ENCODE data around the gene PPM1F. TPM values are rescaled to one million over a fixed set of nuclear protein-coding genes. Genes with fewer than 3 reads are reported as not detected.

The PPM1F gene
- total RNA-seq, 1 experiment from 2014 or later, result 21.1 TPM

DNA sequence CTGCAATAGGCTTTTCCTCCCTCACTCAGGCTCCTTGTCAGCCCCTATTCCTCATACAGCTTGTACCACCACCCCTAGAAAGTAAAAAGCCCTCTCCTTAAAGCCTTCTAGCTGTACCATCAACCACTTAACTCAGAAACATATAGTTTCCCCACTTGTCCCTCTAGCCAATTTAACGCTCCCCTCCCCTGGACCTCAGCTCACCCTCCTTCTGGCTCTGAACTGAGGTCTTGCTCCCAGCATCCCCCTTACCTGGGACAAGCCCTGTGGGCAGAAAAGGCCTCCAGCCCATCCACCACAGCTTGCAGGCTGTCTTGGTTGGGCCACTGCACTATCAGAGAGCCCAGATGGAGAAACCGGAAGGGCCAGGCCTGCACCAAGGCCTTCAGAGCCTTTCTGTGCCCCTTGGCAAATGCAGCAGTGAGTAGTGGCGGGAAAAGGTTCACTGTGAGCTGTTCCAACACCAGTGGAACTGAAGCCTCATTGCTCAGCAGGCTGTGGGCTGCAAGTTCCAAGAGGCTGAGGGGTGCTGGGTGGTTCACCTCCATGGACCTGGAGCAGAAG is 42.3 kb upstream of the PPM1F start:
- no peak overlapping the region for H2BK20ac ChIP-seq (ENCODE audit: low read depth, low read length, poor library complexity, severe bottlenecking)
- Mint-ChIP-seq H3K4me1 (no peaks in the 10 kb centered on the region), H3K9me3 (no peaks in the 10 kb centered on the region), H3K27ac (no peak overlapping the region), H3K4me3 (no peak overlapping the region), H3K36me3 (ENCODE audit: insufficient read depth in 1 of 3, low read depth in 3 of 3) (no peaks in the 10 kb centered on the region), H3K27me3 (ENCODE audit: low read depth) (peaks cover 100% of the 10 kb centered on the region)
- H3K9me3 ChIP-seq (ENCODE audit: control insufficient read depth, low read depth, low read length), result no peaks in the 10 kb centered on the region
- no peak overlapping the region for H3K18ac ChIP-seq (ENCODE audit: insufficient read length, low read depth, low read length)
- no peak overlapping the region for H4K8ac ChIP-seq (replicated peaks; ENCODE audit: insufficient read length, low read depth, low read length)
- H3K23me2 ChIP-seq (ENCODE audit: insufficient read length, low read depth, low read length, poor library complexity, severe bottlenecking), result no peaks in the 10 kb centered on the region
- H2AK5ac ChIP-seq (ENCODE audit: insufficient read length, low read length), result no peak overlapping the region
- no peak overlapping the region for H3K4ac ChIP-seq (ENCODE audit: low read depth, low read length)
- H3K27me3 ChIP-seq (ENCODE audit: insufficient read depth, low read length), result peaks cover 28% of the 10 kb centered on the region; the same call in 1 of the 2 replicates
- H3K23ac ChIP-seq (ENCODE audit: insufficient read length, low read depth, low read length), result no peak overlapping the region
- H4K91ac ChIP-seq (ENCODE audit: insufficient read length, low read depth, low read length), result no peak overlapping the region
- no peak overlapping the region for H4K5ac ChIP-seq (ENCODE audit: insufficient read length, low read depth, low read length)
- no peak overlapping the region for H2AFZ ChIP-seq (ENCODE audit: low read length)
- H3K79me2 ChIP-seq (ENCODE audit: insufficient read depth, low read length), result no peaks in the 10 kb centered on the region
- no peak overlapping the region for H2BK120ac ChIP-seq (ENCODE audit: low read depth, low read length, poor library complexity, severe bottlenecking)
- WGBS (ENCODE audit: extremely low coverage, insufficient read length, low lambda C conversion rate), result no CpG with 5 or more reads among the region's 3 CpGs
- no peak overlapping the region for H2BK5ac ChIP-seq (ENCODE audit: insufficient read length, low read length)
- H2BK12ac ChIP-seq (ENCODE audit: insufficient read length, low read depth, low read length), result no peak overlapping the region
- no peak overlapping the region for H3K14ac ChIP-seq (ENCODE audit: insufficient read depth, low read length)
- no peak overlapping the region for H3K4me2 ChIP-seq (ENCODE audit: insufficient read depth, insufficient read length, low read length)
- no peak overlapping the region for H3K27ac ChIP-seq (ENCODE audit: insufficient read length, low read depth, low read length)
- H3K79me1 ChIP-seq (ENCODE audit: insufficient read depth, low read depth, low read length, poor library complexity, severe bottlenecking), result no peaks in the 10 kb centered on the region
- H4K20me1 ChIP-seq (ENCODE audit: control insufficient read depth, insufficient read depth, insufficient read length), result no peaks in the 10 kb centered on the region
- H2BK15ac ChIP-seq (ENCODE audit: low read depth, low read length), result no peak overlapping the region
- TF ChIP-seq, protein P1, sequence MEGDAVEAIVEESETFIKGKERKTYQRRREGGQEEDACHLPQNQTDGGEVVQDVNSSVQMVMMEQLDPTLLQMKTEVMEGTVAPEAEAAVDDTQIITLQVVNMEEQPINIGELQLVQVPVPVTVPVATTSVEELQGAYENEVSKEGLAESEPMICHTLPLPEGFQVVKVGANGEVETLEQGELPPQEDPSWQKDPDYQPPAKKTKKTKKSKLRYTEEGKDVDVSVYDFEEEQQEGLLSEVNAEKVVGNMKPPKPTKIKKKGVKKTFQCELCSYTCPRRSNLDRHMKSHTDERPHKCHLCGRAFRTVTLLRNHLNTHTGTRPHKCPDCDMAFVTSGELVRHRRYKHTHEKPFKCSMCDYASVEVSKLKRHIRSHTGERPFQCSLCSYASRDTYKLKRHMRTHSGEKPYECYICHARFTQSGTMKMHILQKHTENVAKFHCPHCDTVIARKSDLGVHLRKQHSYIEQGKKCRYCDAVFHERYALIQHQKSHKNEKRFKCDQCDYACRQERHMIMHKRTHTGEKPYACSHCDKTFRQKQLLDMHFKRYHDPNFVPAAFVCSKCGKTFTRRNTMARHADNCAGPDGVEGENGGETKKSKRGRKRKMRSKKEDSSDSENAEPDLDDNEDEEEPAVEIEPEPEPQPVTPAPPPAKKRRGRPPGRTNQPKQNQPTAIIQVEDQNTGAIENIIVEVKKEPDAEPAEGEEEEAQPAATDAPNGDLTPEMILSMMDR (conservative IDR thresholded peaks at IDR 0.05), result no peak
- H3K56ac ChIP-seq (ENCODE audit: insufficient read length, low read depth, low read length), result no peak overlapping the region
- H3K9ac ChIP-seq (ENCODE audit: extremely low read depth, insufficient read length, low read length), result no peak overlapping the region
- H3K4me1 ChIP-seq (ENCODE audit: insufficient read depth, low read length), result no peaks in the 10 kb centered on the region
- H3T11ph ChIP-seq (ENCODE audit: low read length), result no peak overlapping the region
- DNase-seq, result no peak

All from H9 (cell line).